Mesendoderm (in vitro differentiated cells): ENCODE data around the gene FPR3.

ENCODE experiments used
- DNase-seq: peaks from one replicate; pipeline ENCODE4 v3.0.0; 2013
- H2AK5ac ChIP-seq: 2 replicates; pipeline ENCODE4 v1.6.1; 2013; ENCODE audit warnings: low read length, inconsistent platforms
- H2BK120ac ChIP-seq: 2 replicates; pipeline ENCODE4 v1.6.1; 2013; ENCODE audit warnings: low read depth, mild to moderate bottlenecking, low read length, moderate library complexity, mixed read lengths
- H2BK15ac ChIP-seq: replicated peaks from 2 replicates; pipeline ENCODE4 v1.6.1; 2013; ENCODE audit warnings: low read depth, mild to moderate bottlenecking, moderate library complexity
- H2BK5ac ChIP-seq: 2 replicates; pipeline ENCODE4 v1.6.1; 2013; ENCODE audit warnings: low read length, inconsistent platforms
- H3K18ac ChIP-seq: 2 replicates; pipeline ENCODE4 v1.6.1; 2013; ENCODE audit warnings: mild to moderate bottlenecking, low read length, mixed read lengths
- H3K23ac ChIP-seq: one replicate; pipeline ENCODE4 v1.6.1; 2013; ENCODE audit warnings: low read length
- H3K27ac ChIP-seq: 2 replicates; pipeline ENCODE4 v1.5.1; 2013; ENCODE audit warnings: low read depth, mild to moderate bottlenecking, inconsistent platforms, low read length, moderate library complexity
- H3K27me3 ChIP-seq: 2 replicates; pipeline ENCODE4 v1.6.1; 2013; ENCODE audit warnings: low read length, control low read depth, mild to moderate bottlenecking, inconsistent platforms; ENCODE audit not compliant: insufficient read depth, poor library complexity
- H3K36me3 ChIP-seq: 2 replicates; pipeline ENCODE4 v1.6.1; 2013; ENCODE audit warnings: low read length, inconsistent platforms; ENCODE audit not compliant: control insufficient read depth, insufficient read depth
- H3K4ac ChIP-seq: one replicate; pipeline ENCODE4 v1.6.1; 2013; ENCODE audit warnings: low read depth, mild to moderate bottlenecking, low read length, moderate library complexity
- H3K4me1 ChIP-seq: 2 replicates; pipeline ENCODE4 v1.6.1; 2013; ENCODE audit warnings: low read depth, low read length, inconsistent platforms; ENCODE audit not compliant: control insufficient read depth
- H3K4me2 ChIP-seq: 2 replicates; pipeline ENCODE4 v1.6.1; 2013; ENCODE audit warnings: low read length
- H3K4me3 ChIP-seq: 2 replicates; pipeline ENCODE4 v1.5.1; 2013; ENCODE audit warnings: mild to moderate bottlenecking, low read length
- H3K56ac ChIP-seq: one replicate; pipeline ENCODE4 v1.6.1; 2013; ENCODE audit warnings: low read length
- H3K79me1 ChIP-seq: 2 replicates; pipeline ENCODE4 v1.6.1; 2013; ENCODE audit warnings: low read length, inconsistent platforms
- H3K79me2 ChIP-seq: 2 replicates; pipeline ENCODE4 v1.6.1; 2013; ENCODE audit warnings: mild to moderate bottlenecking, low read length; ENCODE audit not compliant: control insufficient read depth, insufficient read depth
- H3K9ac ChIP-seq: 2 replicates; pipeline ENCODE4 v1.6.1; 2013; ENCODE audit warnings: low read length, inconsistent platforms
- H4K5ac ChIP-seq: one replicate; pipeline ENCODE4 v1.6.1; 2013; ENCODE audit warnings: low read length
- H4K8ac ChIP-seq: one replicate; pipeline ENCODE4 v1.6.1; 2013; ENCODE audit warnings: low read depth, mild to moderate bottlenecking, control low read depth, low read length, moderate library complexity
- WGBS: extraction: QIAGEN DNeasy Blood & Tissue Kit; methylation state at CpG from one replicate; pipeline ENCODE4 v1.1.7; 2013; ENCODE audit warnings: low lambda C conversion rate, missing lambda C conversion rate; ENCODE audit not compliant: insufficient coverage; ENCODE audit errors: extremely low coverage; 5-methylcytosine and 5-hydroxymethylcytosine counted together

Gene FPR3

DNA sequence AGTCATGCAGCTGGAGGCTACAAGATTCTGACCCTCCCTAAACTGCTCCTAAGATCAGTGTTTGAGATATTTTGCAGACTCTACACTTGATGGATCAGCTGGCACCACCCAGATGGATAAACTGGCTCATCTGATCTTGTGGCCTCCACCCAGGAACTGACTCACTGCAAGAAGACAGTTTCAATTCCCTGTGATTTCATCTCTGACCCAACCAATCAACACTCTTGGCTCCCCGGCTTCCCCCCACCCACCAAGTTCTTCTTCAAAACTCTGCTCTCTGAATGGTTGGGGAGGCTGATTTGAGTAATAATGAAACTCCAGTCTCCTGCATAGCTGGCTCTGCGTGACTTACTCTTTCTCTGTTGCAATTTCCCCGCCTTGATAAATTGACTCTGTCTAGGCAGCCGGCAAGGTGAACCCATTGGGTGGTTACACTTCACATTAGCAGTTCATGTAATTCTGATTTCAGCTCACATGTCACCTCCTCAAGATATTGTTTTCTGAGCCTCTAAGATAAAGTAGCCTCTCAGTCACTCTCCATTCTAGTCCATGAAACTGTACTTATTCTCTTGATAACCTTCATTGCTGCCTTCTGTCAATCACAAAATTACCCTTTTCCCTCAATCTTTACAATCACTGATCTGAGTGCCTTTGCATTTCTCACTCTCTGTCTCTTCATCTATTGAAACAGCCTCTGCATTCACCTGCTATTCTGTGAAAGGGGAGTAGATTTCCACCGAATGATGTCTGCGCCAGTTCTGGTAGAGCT, 9.9 kb upstream of the FPR3 start:
- no peak for DNase-seq
- H3K18ac ChIP-seq = peak overlapping the region; percentile 15
- H3K4me3 ChIP-seq = no peak overlapping the region
- H3K27me3 ChIP-seq = no peaks in the 10 kb centered on the region
- H2BK120ac ChIP-seq = no peak overlapping the region
- H2AK5ac ChIP-seq = no peak overlapping the region
- no peak overlapping the region for H3K9ac ChIP-seq
- no CpG with 5 or more reads among the region's 6 CpGs for WGBS
- H3K4me1 ChIP-seq = no peaks in the 10 kb centered on the region
- no peak overlapping the region for H3K27ac ChIP-seq
- no peak overlapping the region for H4K8ac ChIP-seq
- H4K5ac ChIP-seq = no peak overlapping the region
- H3K4me2 ChIP-seq = no peak overlapping the region
- H2BK15ac ChIP-seq = no peak overlapping the region
- H3K36me3 ChIP-seq = no peaks in the 10 kb centered on the region
- H3K23ac ChIP-seq = no peak overlapping the region
- no peaks in the 10 kb centered on the region for H3K79me1 ChIP-seq
- H3K4ac ChIP-seq = no peak overlapping the region
- no peak overlapping the region for H2BK5ac ChIP-seq
- no peaks in the 10 kb centered on the region for H3K79me2 ChIP-seq
- no peak overlapping the region for H3K56ac ChIP-seq

GRCh38 chr19:51786646-51787494, 8.1 kb upstream of the FPR3 start:
- Histone ChIP-seq H4K5ac (no peak overlapping the region), H2BK15ac (no peak overlapping the region), H3K56ac (no peak overlapping the region), H3K79me1 (no peaks in the 10 kb centered on the region), H3K9ac (no peak overlapping the region), H2AK5ac (no peak overlapping the region), H3K36me3 (no peaks in the 10 kb centered on the region), H3K4me1 (no peaks in the 10 kb centered on the region), H3K23ac (no peak overlapping the region), H3K27ac (no peak overlapping the region), H3K4ac (no peak overlapping the region), H3K4me3 (no peak overlapping the region), H3K18ac (no peak overlapping the region), H4K8ac (no peak overlapping the region), H3K79me2 (no peaks in the 10 kb centered on the region), H3K4me2 (no peak overlapping the region), H3K27me3 (no peaks in the 10 kb centered on the region), H2BK120ac (no peak overlapping the region), H2BK5ac (no peak overlapping the region)
- no peak for DNase-seq
- WGBS = no CpG with 5 or more reads among the region's 6 CpGs

- Histone ChIP-seq H2BK120ac (no peak overlapping the region), H3K4ac (no peak overlapping the region), H3K56ac (no peak overlapping the region), H3K79me2 (no peaks in the 10 kb centered on the region), H3K23ac (no peak overlapping the region), H3K4me3 (no peak overlapping the region), H4K8ac (no peak overlapping the region), H3K18ac (no peak overlapping the region), H2BK15ac (no peak overlapping the region), H3K27ac (no peak overlapping the region), H2AK5ac (no peak overlapping the region), H2BK5ac (no peak overlapping the region), H3K36me3 (no peaks in the 10 kb centered on the region), H4K5ac (no peak overlapping the region), H3K9ac (no peak overlapping the region), H3K79me1 (no peaks in the 10 kb centered on the region), H3K4me2 (no peak overlapping the region), H3K27me3 (no peaks in the 10 kb centered on the region), H3K4me1 (no peaks in the 10 kb centered on the region)
- DNase-seq = no peak
- WGBS = no CpG with 5 or more reads among the region's 2 CpGs
Observed at GRCh38 chr19:51788029-51788428, 6.9 kb upstream of the FPR3 start.

- no peak overlapping the region for H3K9ac ChIP-seq
- no peaks in the 10 kb centered on the region for H3K27me3 ChIP-seq
- no peaks in the 10 kb centered on the region for H3K36me3 ChIP-seq
- no peak overlapping the region for H2BK120ac ChIP-seq
- H4K8ac ChIP-seq = no peak overlapping the region
- no peak overlapping the region for H3K27ac ChIP-seq
- H3K79me2 ChIP-seq = no peaks in the 10 kb centered on the region
- no peak overlapping the region for H3K56ac ChIP-seq
- H3K4me1 ChIP-seq = no peaks in the 10 kb centered on the region
- H3K4ac ChIP-seq = no peak overlapping the region
- no peak overlapping the region for H2BK5ac ChIP-seq
- no peak overlapping the region for H3K18ac ChIP-seq
- H3K79me1 ChIP-seq = no peaks in the 10 kb centered on the region
- no peak overlapping the region for H4K5ac ChIP-seq
- no peak overlapping the region for H2BK15ac ChIP-seq
- no peak overlapping the region for H3K4me3 ChIP-seq
- H3K4me2 ChIP-seq = no peak overlapping the region
- no peak for DNase-seq
- no CpG with 5 or more reads among the region's 6 CpGs for WGBS
- no peak overlapping the region for H3K23ac ChIP-seq
- H2AK5ac ChIP-seq = no peak overlapping the region
Observed at GRCh38 chr19:51789061-51789795, 5.7 kb upstream of the FPR3 start.

DNA sequence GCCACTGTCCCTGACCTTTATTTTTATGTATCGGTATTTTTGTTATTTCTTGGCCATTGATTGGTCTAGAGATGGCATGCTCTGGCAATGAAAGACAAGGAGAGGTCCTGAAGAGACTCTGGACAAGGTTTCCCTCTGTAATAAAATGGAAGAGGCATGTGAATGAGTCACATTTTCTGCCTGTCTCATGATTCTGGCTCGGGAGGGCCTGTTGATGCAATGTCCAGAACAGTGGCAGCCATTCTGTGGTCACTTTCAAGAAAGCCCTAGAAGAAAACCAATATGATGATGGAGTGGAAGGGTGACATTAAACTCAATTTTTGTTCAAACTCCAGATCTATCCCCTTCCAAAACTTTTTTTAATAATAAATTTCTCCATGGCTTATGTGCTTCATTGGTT, 2.0 kb upstream of the FPR3 start:
- Histone ChIP-seq H2AK5ac (no peak overlapping the region), H3K18ac (no peak overlapping the region), H3K79me1 (no peaks in the 10 kb centered on the region), H4K5ac (no peak overlapping the region), H3K27ac (no peak overlapping the region), H3K27me3 (no peaks in the 10 kb centered on the region), H3K56ac (no peak overlapping the region), H3K79me2 (no peaks in the 10 kb centered on the region), H3K4ac (no peak overlapping the region), H2BK5ac (no peak overlapping the region), H2BK120ac (no peak overlapping the region), H3K36me3 (no peaks in the 10 kb centered on the region), H3K4me2 (no peak overlapping the region), H2BK15ac (no peak overlapping the region), H3K4me1 (no peaks in the 10 kb centered on the region), H4K8ac (no peak overlapping the region), H3K4me3 (no peak overlapping the region), H3K23ac (no peak overlapping the region), H3K9ac (no peak overlapping the region)
- no peak for DNase-seq
- WGBS = no CpG with 5 or more reads among the region's 2 CpGs
